GM12878 (cell line): ENCODE measurements around the gene SAMD4A. TPM values are rescaled to one million over a fixed set of nuclear protein-coding genes. Genes with fewer than 3 reads are reported as not detected.

Experiments
- ATAC-seq: fragments of 200-7000 bp; cut with Tn5 transposase; 3 replicates; pipeline ENCODE4 v1.9.1; 2020; ENCODE audit warnings: mild to moderate bottlenecking, moderate library complexity
- BruUV-seq: library from RNA; stranded (reverse); fragments of 400-500 nt; replicated peaks from 2 replicates; lab custom pipeline; 2021; lab: Mats Ljungman, UMichigan
- CTCF ChIA-PET: fragments of 300-600 bp; sonication (Branson Sonifier 250); formaldehyde crosslinking; extraction: SDS; loops from one replicate; lab custom pipeline; 2021; ENCODE audit warnings: inconsistent platforms; lab: Yijun Ruan, JAX
- POLR2A ChIA-PET: fragments of 350-600 bp; formaldehyde crosslinking; extraction: SDS; loops from one replicate; lab custom pipeline; 2021; ENCODE audit warnings: inconsistent platforms; lab: Charles Lee
- RAD21 ChIA-PET: fragments of 300-600 bp; sonication (Branson Sonifier 250); formaldehyde crosslinking; loops from one replicate; lab custom pipeline; 2023; ENCODE audit warnings: antibody characterized with exemption; ENCODE audit not compliant: unreplicated experiment; lab: Charles Lee
- SMC1A ChIA-PET: fragments of 300-600 bp; sonication (Branson Sonifier 250); formaldehyde crosslinking; loops from one replicate; lab custom pipeline; 2023; ENCODE audit not compliant: unreplicated experiment, uncharacterized antibody; lab: Charles Lee
- DNase-seq: peaks from one replicate; pipeline ENCODE4 v3.0.0-alpha.2; 2011; ENCODE audit warnings: low read depth, low spot score
- FAIRE-seq: peaks from 3 replicates; lab custom pipeline; 2011; peaks lifted over from hg19 to GRCh38; lab: Jason Lieb, UNC
- H2AFZ ChIP-seq: 2 replicates; pipeline ENCODE4 v1.6.0; 2011; ENCODE audit warnings: low read depth, low read length, control low read depth; ENCODE audit not compliant: control insufficient read depth
- H3K27ac ChIP-seq: 2 replicates; pipeline ENCODE4 v1.5.1; 2011; ENCODE audit warnings: control low read depth; ENCODE audit not compliant: control insufficient read depth, insufficient read depth
- H3K27me3 ChIP-seq, 2 experiments: replicated peaks in 1 of 2; 2 replicates each; pipeline versions ENCODE4 v1.6.0 to v1.6.1; 2011; ENCODE audit warnings: low read length in 1 of 2; ENCODE audit not compliant: control insufficient read depth in 2 of 2, insufficient read depth in 2 of 2
- H3K36me3 ChIP-seq, 2 experiments: 2 replicates each; pipeline ENCODE4 v1.5.1; 2011; ENCODE audit warnings: low read length in 1 of 2; ENCODE audit not compliant: control insufficient read depth in 2 of 2, insufficient read depth in 2 of 2
- H3K4me1 ChIP-seq: 2 replicates; pipeline ENCODE4 v1.6.1; 2011; ENCODE audit warnings: mild to moderate bottlenecking, low read length, moderate library complexity, mixed read lengths; ENCODE audit not compliant: control insufficient read depth, insufficient read depth
- H3K4me2 ChIP-seq: 2 replicates; pipeline ENCODE4 v1.6.0; 2011; ENCODE audit warnings: control low read depth; ENCODE audit not compliant: control insufficient read depth, insufficient read depth
- H3K4me3 ChIP-seq: fragments of 200-600 bp; sonication (generic); 2 replicates; pipeline ENCODE4 v1.5.1; 2016
- H3K79me2 ChIP-seq: 2 replicates; pipeline ENCODE4 v1.6.0; 2011; ENCODE audit warnings: low read length; ENCODE audit not compliant: control insufficient read depth, insufficient read depth
- H3K9ac ChIP-seq: 2 replicates; pipeline ENCODE4 v1.8.0; 2011; ENCODE audit warnings: low read length, control low read depth, mixed read lengths; ENCODE audit not compliant: control insufficient read depth, insufficient read depth
- H3K9me3 ChIP-seq: replicated peaks from 3 replicates; pipeline ENCODE4 v1.5.1; 2011; ENCODE audit warnings: mild to moderate bottlenecking, low read length; ENCODE audit not compliant: control insufficient read depth, insufficient read depth
- H4K20me1 ChIP-seq: 2 replicates; pipeline ENCODE4 v1.6.0; 2011; ENCODE audit not compliant: control insufficient read depth, insufficient read depth
- CBX3 ChIP-seq: fragments of 200-600 bp; sonication (generic); IDR thresholded peaks from 2 replicates; pipeline ENCODE4 v1.6.1; 2016; ENCODE audit warnings: low read depth, borderline replicate concordance
- ETV6 ChIP-seq, 2 experiments: fragments of 450-650 bp in 1 of 2; IDR thresholded peaks in 1 of 2; conservative IDR thresholded peaks in 1 of 2; 2 replicates each; pipeline ENCODE4 v1.6.1; 2014; ENCODE audit warnings: antibody characterized with exemption in 1 of 2, borderline replicate concordance in 1 of 2, low read depth in 1 of 2, mild to moderate bottlenecking in 1 of 2, moderate library complexity in 1 of 2
- FOS ChIP-seq: IDR thresholded peaks from 3 replicates; pipeline ENCODE4 v1.6.1; 2011; ENCODE audit warnings: borderline replicate concordance; ENCODE audit not compliant: insufficient read length; ENCODE audit errors: extremely low read depth
- FOXM1 ChIP-seq: IDR thresholded peaks from 2 replicates; pipeline ENCODE4 v1.6.1; 2012; ENCODE audit warnings: low read depth, mild to moderate bottlenecking, inconsistent platforms, low read length, moderate library complexity
- JUND ChIP-seq: IDR thresholded peaks from 2 replicates; pipeline ENCODE4 v1.6.1; 2012; ENCODE audit warnings: low read depth, mild to moderate bottlenecking, low read length, improper control_type of control experiment, moderate library complexity
- POLR2AphosphoS2 ChIP-seq: IDR thresholded peaks from 2 replicates; pipeline ENCODE4 v1.6.1; 2011; ENCODE audit warnings: low read depth, mild to moderate bottlenecking, low read length, improper control_type of control experiment, moderate library complexity
- TBL1XR1 ChIP-seq: IDR thresholded peaks from 2 replicates; pipeline ENCODE4 v1.6.1; 2012; ENCODE audit warnings: low read depth, low read length, improper control_type of control experiment
- ZBTB11 ChIP-seq: fragments of 450-650 bp; formaldehyde crosslinking; IDR thresholded peaks from 2 replicates; pipeline ENCODE4 v1.5.0; 2022; ENCODE audit warnings: mild to moderate bottlenecking, missing genetic modification characterization
- WGBS: methylation state at CpG from one replicate; pipeline ENCODE4 v1.1.6; 2016; ENCODE audit warnings: low lambda C conversion rate; ENCODE audit not compliant: insufficient replicate concordance, insufficient coverage; ENCODE audit errors: missing lambda C conversion rate; 5-methylcytosine and 5-hydroxymethylcytosine counted together
- in situ Hi-C: fragments of 300-500 bp; cut with MboI; formaldehyde crosslinking; loops from 9 replicates; pipeline ENCODE4 v1.14.3; 2018; ENCODE audit warnings: mixed read lengths
- intact Hi-C: fragments of 100-400 bp; cut with micrococcal nuclease; formaldehyde crosslinking; loops from one replicate; pipeline ENCODE4 v1.14.2; 2022; ENCODE audit not compliant: unreplicated experiment
- polyA plus RNA-seq, 11 experiments: library from polyadenylated mRNA; depleted of rRNA in 4 of 11; unstranded in 6 of 11; stranded (reverse) in 5 of 11; fragments of >200 nt; fragmentation: Nextera tagmentation in 4 of 11; fragmentation: Illumina TruSeq in 1 of 11; extraction: Ambion mirVana in 4 of 11; extraction: Trizol in 1 of 11; gene quantifications; 1 replicate in 1 of 11; 2 replicates in 10 of 11; pipeline versions ENCODE4 v1.2.1 to v1.2.3, GENCODE V29; 2011 to 2016; ENCODE audit warnings: inconsistent platforms in 2 of 11, missing spikeins in 2 of 11, low read depth in 1 of 11
- total RNA-seq, 4 experiments: library from RNA; depleted of rRNA in 3 of 4; stranded (reverse); fragments of >200 nt in 3 of 4; fragmentation: Illumina TruSeq in 1 of 4; extraction: Trizol in 1 of 4; gene quantifications; 2 replicates each; pipeline versions ENCODE4 v1.2.1 to v1.2.3, GENCODE V29; 2013 to 2021

SAMD4A gene
- total and polyA plus RNA-seq, 10 of the 15 experiments (the other 5 are each of a cell fraction or from before 2014, with no cell fraction given) = 0.05 to 0.56 (median 0.31) TPM

- no peak overlapping the region for H3K9ac ChIP-seq
Observed at GRCh38 chr14:54781961-54782750, 215.2 kb downstream of the SAMD4A start.

More at GRCh38 chr14:54781961-54782750, 215.2 kb downstream of the SAMD4A start:
- no TSS peak for BruUV-seq
- Histone ChIP-seq H4K20me1 (no peaks in the 10 kb centered on the region), H3K4me3 (no peak overlapping the region), H3K4me2 (peak overlapping the region; percentile 26), H3K79me2 (no peaks in the 10 kb centered on the region), H3K27me3 (no peaks in the 10 kb centered on the region), H3K9me3 (no peaks in the 10 kb centered on the region; the same call in 2 of the 3 replicates), H2AFZ (no peak overlapping the region), H3K36me3 (no peaks in the 10 kb centered on the region), H3K27ac (no peak overlapping the region), H3K4me1 (peaks cover 13% of the 10 kb centered on the region)
- SMC1A ChIA-PET = interaction anchor here (0.7 to 1.8 kb wide), 8 partner anchors 8 to 218 kb away, joined by 3 to 7 read pairs (median 4); no protein-coding TSS in a partner anchor
- DNase-seq (no peak), FAIRE-seq (no peak), ATAC-seq (no peak)
- intact Hi-C loops = loop anchor here (2.0 to 5.0 kb wide), 2 partner anchors 21 to 120 kb away; partner anchors contain the start of gene GCH1
- in situ Hi-C loops = no loop called here
- 70% methylated on average over 21 of the region's 21 CpGs for WGBS
- CTCF ChIA-PET = interaction anchor here (0.7 to 2.1 kb wide), 13 partner anchors 8 to 379 kb away, joined by 3 to 13 read pairs (median 4); no protein-coding TSS in a partner anchor
- TF ChIP-seq FOXM1 (no peak), CBX3 (no peak), ETV6 (conservative IDR thresholded peaks at IDR 0.05 in 1 of 2, IDR thresholded peaks at IDR 0.05 in 1 of 2; ENCODE audit: borderline replicate concordance in 1 of 2, low read depth in 1 of 2) (no peak), POLR2AphosphoS2 (no peak), FOS (no peak), TBL1XR1 (no peak), ZBTB11 (CRISPR knock-in tag) (no peak), JUND (no peak)
- RAD21 ChIA-PET = interaction anchor here (0.7 to 1.7 kb wide), 5 partner anchors 8 to 218 kb away, joined by 3 to 6 read pairs (median 3); no protein-coding TSS in a partner anchor
- POLR2A ChIA-PET = no interaction called here
